Left renal pelvis (tissue), 4 donors: ENCODE results near the gene ZC4H2. TPM values are rescaled to one million over a fixed set of nuclear protein-coding genes. Genes with fewer than 3 reads are reported as not detected.
A peak's percentile ranks its signal among the peaks of the same experiment; 100 is the strongest.
"Not testable (repeated sequence)": the region's sequence is repeated elsewhere in the genome, so short reads cannot be mapped to it uniquely, and the experiment has no call there.

Source experiments
- DNase-seq, 4 donors: peaks; one replicate each; pipeline ENCODE4 v3.0.0-alpha.2; 2013; ENCODE audit warnings: low read depth in 4 of 4, low spot score in 3 of 4
- polyA plus RNA-seq, 4 donors: library from polyadenylated mRNA; unstranded; fragments of 120-200 nt; gene quantifications; one replicate each; pipeline ENCODE4 v1.2.1, GENCODE V29; 2013; ENCODE audit not compliant: insufficient read length in 4 of 4

The ZC4H2 gene
- 10 to 100 TPM; 23.4 to 25.9 (median 25.0) TPM for polyA plus RNA-seq

DNA sequence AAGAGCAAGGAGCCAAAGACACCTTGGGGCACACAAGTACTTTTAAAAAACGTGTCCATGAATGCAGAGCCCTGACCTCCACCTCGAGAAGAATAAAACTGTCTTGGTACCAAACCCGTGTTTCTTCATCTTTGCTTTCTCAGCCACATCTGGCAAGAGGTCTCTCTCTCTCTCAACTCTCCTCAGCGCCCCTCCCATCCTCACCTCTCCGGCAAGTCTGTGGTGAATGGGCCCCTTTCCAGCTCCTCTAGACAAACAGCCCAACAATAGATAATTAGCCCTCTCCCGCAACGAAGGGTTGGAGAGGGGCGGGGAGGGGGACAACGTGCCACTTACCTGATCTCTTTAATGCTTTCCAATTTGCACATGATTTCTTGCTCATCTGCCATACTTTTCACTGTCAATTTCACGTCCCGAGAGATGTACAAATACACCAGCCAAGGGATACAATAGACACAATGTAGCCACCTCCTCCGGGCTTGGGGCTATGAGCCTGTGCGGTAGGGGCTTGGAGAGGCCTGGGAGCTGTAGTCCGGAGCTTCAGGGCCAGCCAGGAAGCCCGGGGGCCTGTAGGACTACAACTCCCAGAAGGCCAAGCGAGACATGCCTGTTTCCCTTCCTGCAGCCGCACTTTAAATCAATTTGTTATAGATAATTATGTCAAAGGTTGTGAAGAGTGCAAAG lies at the start of gene ZC4H2:
ZC4H2 (minus strand) TSS at position 462 of the 684 bp plus-strand sequence; CDS start at position 389, 73 bp downstream.
- DNase-seq: peak; percentile 33 to 55 (median 38)

DNA sequence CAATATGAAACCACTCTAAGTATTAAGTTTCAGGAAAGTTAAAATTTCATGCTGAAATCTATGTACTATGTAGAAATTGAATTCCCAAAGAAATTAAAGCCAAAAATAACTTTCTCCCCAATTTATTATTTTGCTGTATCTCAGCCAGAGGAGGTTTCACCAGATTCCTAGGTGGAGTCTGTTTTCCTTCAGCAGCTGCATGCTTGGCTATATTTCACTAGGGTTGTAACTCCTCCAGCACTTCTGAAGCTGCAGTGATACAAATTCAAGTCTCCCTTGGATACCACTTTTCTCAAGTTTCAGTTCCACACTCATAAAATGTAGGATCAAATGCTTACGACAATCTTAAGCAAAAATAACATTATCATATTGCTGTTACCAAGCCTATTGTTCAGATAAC lies 41.2 kb upstream of the ZC4H2 start:
- DNase-seq: no peak

GRCh38 chrX:65014230-65014629 lies 38.0 kb upstream of the ZC4H2 start:
- DNase-seq: no peak

- DNase-seq: no peak
Measured at GRCh38 chrX:65009459-65009858, 33.2 kb upstream of the ZC4H2 start.

DNA sequence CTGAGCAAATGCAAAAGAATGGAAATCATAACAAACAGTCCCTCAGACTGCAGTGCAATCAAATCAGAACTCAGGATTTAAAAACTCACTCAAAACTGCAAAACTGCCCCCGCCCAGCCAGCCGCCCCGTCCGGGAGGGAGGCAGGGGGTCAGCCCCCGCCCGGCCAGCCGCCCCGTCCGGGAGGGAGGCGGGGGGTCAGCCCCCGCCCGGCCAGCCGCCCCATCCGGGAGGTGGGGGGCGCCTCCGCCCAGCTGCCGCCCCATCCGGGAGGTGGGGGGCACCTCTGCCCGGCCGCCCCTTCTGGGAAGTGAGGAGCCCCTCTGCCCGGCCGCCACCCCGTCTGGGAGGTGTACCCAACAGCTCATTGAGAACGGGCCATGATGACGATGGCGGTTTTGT lies 26.0 kb upstream of the ZC4H2 start:
- not testable (repeated sequence) for DNase-seq

DNA sequence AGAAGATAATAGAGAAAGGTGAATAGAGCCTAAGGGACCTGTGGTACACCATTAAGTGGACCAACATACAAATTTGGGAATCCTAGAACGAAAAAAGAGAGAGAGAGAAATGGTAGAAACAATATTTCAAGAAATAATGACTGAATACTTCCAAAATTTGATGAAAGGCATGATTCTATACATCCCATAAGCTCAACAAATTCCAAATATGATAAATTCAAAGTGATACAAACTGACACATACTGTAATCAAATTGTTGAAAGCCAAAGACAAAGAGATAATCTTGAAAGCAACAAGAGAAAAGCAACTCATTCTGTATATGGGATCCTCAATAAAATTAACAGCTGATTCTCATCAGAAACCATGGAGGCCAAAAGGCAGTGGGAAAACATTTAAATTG lies 20.6 kb upstream of the ZC4H2 start:
- DNase-seq: no peak

- DNase-seq: no peak
Measured at GRCh38 chrX:64994131-64994798, 18.0 kb upstream of the ZC4H2 start.

GRCh38 chrX:64977830-64978229 lies 1.6 kb upstream of the ZC4H2 start:
- no peak for DNase-seq

DNA sequence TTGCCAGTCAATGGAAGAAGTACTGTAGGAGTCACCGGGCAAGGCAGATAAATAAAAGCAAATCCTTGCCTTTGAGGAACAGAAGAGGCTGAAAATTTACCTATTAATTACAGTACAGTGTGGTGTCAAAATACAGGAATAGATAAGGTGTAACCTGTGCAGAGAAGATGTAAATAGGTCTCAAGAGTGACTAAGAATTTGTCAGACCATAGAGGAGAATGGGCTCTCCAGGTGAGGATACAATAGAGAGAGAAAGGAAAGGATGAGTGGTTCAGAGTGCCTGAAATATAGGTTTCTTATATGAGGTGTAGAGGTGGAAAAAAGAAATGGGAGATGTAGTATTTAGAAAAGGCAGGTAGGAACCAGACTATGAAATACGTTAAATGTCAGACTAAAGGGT lies 801 bp upstream of the ZC4H2 start:
- no peak for DNase-seq

GRCh38 chrX:64976673-64977040 lies 407 bp upstream of the ZC4H2 start:
- peak in 1 of 4 donors; percentile 0 for DNase-seq

DNA sequence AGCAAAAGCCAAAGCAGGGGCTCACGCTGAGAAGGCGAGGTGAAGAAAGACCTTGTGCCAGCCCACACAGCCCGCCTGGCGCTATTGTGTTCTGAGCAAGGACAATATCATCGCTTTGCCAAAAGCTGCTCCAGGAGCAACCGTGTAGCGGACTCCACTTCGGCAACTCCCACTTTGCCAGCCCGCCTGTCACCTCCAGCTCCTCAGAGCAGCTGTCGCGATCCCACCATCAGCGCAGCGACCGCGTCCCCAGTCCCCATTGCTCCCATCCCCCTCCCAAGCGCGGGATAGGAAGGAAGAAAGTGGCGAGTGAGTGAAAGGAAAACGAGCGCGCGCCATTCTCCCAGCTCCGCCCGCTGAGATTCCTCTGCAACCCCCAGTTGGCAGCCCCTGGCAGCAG lies 759 bp downstream of the ZC4H2 start:
- DNase-seq: peak; percentile 5 to 18 (median 12)

- DNase-seq: no peak
Measured at GRCh38 chrX:64925480-64925879, 50.8 kb downstream of the ZC4H2 start.

- no peak for DNase-seq
Measured at GRCh38 chrX:64908121-64908520, 68.1 kb downstream of the ZC4H2 start.

- no peak for DNase-seq
Measured at GRCh38 chrX:64894454-64895038, 81.7 kb downstream of the ZC4H2 start.

DNA sequence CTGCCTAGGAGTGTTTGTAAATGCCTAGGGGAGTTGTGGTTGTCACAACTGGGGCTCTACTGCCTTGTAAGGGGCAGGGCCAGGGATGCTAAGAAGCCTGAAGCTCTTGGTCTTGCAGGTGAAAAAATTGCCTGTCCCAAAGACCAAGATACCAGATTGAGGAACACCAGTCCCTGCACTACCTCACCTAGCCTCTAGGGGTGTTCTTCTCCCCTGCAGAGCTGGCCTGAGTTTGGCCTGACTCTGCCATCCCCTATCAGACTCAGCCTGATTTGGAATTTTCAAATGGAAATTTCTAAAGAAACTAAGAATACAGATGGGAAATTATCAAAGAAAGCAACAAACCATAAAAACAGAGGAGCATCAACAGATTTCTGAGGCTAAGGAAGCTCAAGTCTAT lies 90.4 kb downstream of the ZC4H2 start:
- DNase-seq: no peak

- not testable (repeated sequence) for DNase-seq
Measured at GRCh38 chrX:64878709-64879108, 97.5 kb downstream of the ZC4H2 start.

- DNase-seq: no peak
Measured at GRCh38 chrX:64867217-64867616, 109.0 kb downstream of the ZC4H2 start.

Other genes with a start within 250 kb of the ZC4H2 start
- 1 to 10 TPM; 4.1 to 4.9 (median 4.5) TPM for gene ZC3H12B, start 58.4 kb upstream of the ZC4H2 start, polyA plus RNA-seq